Osteoblast (primary cell): ENCODE measurements around the gene ALX1. TPM values are rescaled to one million over a fixed set of nuclear protein-coding genes. Genes with fewer than 3 reads are reported as not detected.

Experiments
- DNase-seq: peaks from one replicate; pipeline ENCODE4 v3.0.0; 2011; ENCODE audit warnings: low spot score, mixed read lengths; ENCODE audit not compliant: insufficient read length; ENCODE audit errors: missing footprints
- H2AFZ ChIP-seq: 2 replicates; pipeline ENCODE4 v1.6.0; 2011; ENCODE audit warnings: mild to moderate bottlenecking, low read length
- H3K27ac ChIP-seq: 2 replicates; pipeline ENCODE4 v1.5.1; 2011; ENCODE audit warnings: mild to moderate bottlenecking, low read depth, low read length, moderate library complexity
- H3K27me3 ChIP-seq: 2 replicates; pipeline ENCODE4 v1.6.0; 2012; ENCODE audit warnings: mild to moderate bottlenecking, control low read depth, inconsistent platforms, low read length, moderate library complexity; ENCODE audit not compliant: insufficient read depth
- H3K36me3 ChIP-seq: 2 replicates; pipeline ENCODE4 v1.5.1; 2011; ENCODE audit warnings: mild to moderate bottlenecking, low read length, control low read depth, moderate library complexity; ENCODE audit not compliant: insufficient read depth
- H3K4me1 ChIP-seq: 2 replicates; pipeline ENCODE4 v1.5.1; 2011; ENCODE audit warnings: mild to moderate bottlenecking, low read length, control low read depth, moderate library complexity; ENCODE audit not compliant: insufficient read depth
- H3K4me2 ChIP-seq: 2 replicates; pipeline ENCODE4 v1.6.0; 2011; ENCODE audit warnings: mild to moderate bottlenecking, low read length; ENCODE audit not compliant: insufficient read depth
- H3K4me3 ChIP-seq: fragments of 200-600 bp; sonication (generic); 3 replicates; pipeline ENCODE4 v1.5.1; 2012; ENCODE audit warnings: mild to moderate bottlenecking, low read length, inconsistent platforms; ENCODE audit not compliant: insufficient read depth
- H3K79me2 ChIP-seq: 2 replicates; pipeline ENCODE4 v1.6.0; 2012; ENCODE audit warnings: mild to moderate bottlenecking, low read length, control low read depth, inconsistent platforms; ENCODE audit not compliant: insufficient read depth
- H3K9me3 ChIP-seq: 2 replicates; pipeline ENCODE4 v1.5.1; 2011; ENCODE audit warnings: low read depth, low read length, control low read depth
- H4K20me1 ChIP-seq: 2 replicates; pipeline ENCODE4 v1.6.0; 2012; ENCODE audit warnings: mild to moderate bottlenecking, low read length, control low read depth; ENCODE audit not compliant: insufficient read depth
- CTCF ChIP-seq: IDR thresholded peaks from 2 replicates; pipeline ENCODE4 v1.5.1; 2011; ENCODE audit warnings: mild to moderate bottlenecking, low read depth, low read length, moderate library complexity; ENCODE audit errors: extremely low read depth
- total RNA-seq: library from RNA; depleted of rRNA; stranded (reverse); fragments of >200 nt; gene quantifications from 2 replicates; pipeline ENCODE4 v1.2.3, GENCODE V29; 2012

The ALX1 gene
- total RNA-seq, 1 donor: not detected

- Histone ChIP-seq H3K36me3 (no peaks in the 10 kb centered on the region), H3K4me1 (no peaks in the 10 kb centered on the region), H3K27me3 (peaks cover 18% of the 10 kb centered on the region), H3K27ac (no peak overlapping the region), H3K4me2 (peak overlapping the region; percentile 29), H4K20me1 (no peaks in the 10 kb centered on the region), H2AFZ (no peak overlapping the region), H3K4me3 (no peak overlapping the region), H3K9me3 (no peaks in the 10 kb centered on the region), H3K79me2 (no peaks in the 10 kb centered on the region)
- DNase-seq: peak; percentile 61
- TF ChIP-seq CTCF: no peak
Observed at GRCh38 chr12:85273381-85274314, 6.4 kb upstream of the ALX1 start.

- no peaks in the 10 kb centered on the region for H3K36me3 ChIP-seq
- H2AFZ ChIP-seq: no peak overlapping the region
- H4K20me1 ChIP-seq: no peaks in the 10 kb centered on the region
- H3K9me3 ChIP-seq: no peaks in the 10 kb centered on the region
- TF ChIP-seq CTCF: no peak
- H3K4me3 ChIP-seq: no peak overlapping the region
- H3K4me1 ChIP-seq: no peaks in the 10 kb centered on the region
- DNase-seq: no peak
- H3K79me2 ChIP-seq: no peaks in the 10 kb centered on the region
- H3K4me2 ChIP-seq: no peak overlapping the region
- peaks cover 18% of the 10 kb centered on the region for H3K27me3 ChIP-seq
- no peak overlapping the region for H3K27ac ChIP-seq
Observed at GRCh38 chr12:85274315-85274651, 5.7 kb upstream of the ALX1 start.

- Histone ChIP-seq H3K36me3 (no peaks in the 10 kb centered on the region), H3K4me3 (no peak overlapping the region), H3K27ac (no peak overlapping the region), H3K4me2 (no peak overlapping the region), H3K9me3 (no peaks in the 10 kb centered on the region), H3K27me3 (peaks cover 21% of the 10 kb centered on the region), H4K20me1 (no peaks in the 10 kb centered on the region), H2AFZ (no peak overlapping the region), H3K79me2 (no peaks in the 10 kb centered on the region), H3K4me1 (no peaks in the 10 kb centered on the region)
- DNase-seq: no peak
- no peak for TF ChIP-seq CTCF
Observed at GRCh38 chr12:85275374-85275773, 4.6 kb upstream of the ALX1 start.

- no peaks in the 10 kb centered on the region for H3K4me1 ChIP-seq
- H3K9me3 ChIP-seq: no peaks in the 10 kb centered on the region
- H3K27me3 ChIP-seq: peaks cover 37% of the 10 kb centered on the region
- no peaks in the 10 kb centered on the region for H4K20me1 ChIP-seq
- H3K36me3 ChIP-seq: no peaks in the 10 kb centered on the region
- H3K4me2 ChIP-seq: no peak overlapping the region
- no peak overlapping the region for H3K27ac ChIP-seq
- no peak for DNase-seq
- H3K4me3 ChIP-seq: no peak overlapping the region
- H2AFZ ChIP-seq: no peak overlapping the region
- TF ChIP-seq CTCF: no peak
- no peaks in the 10 kb centered on the region for H3K79me2 ChIP-seq
Observed at GRCh38 chr12:85277191-85277590, 2.8 kb upstream of the ALX1 start.
